Forelimb muscle (tissue), 1 donor: ENCODE data around the gene MTERF1. TPM values are rescaled to one million over a fixed set of nuclear protein-coding genes. Genes with fewer than 3 reads are reported as not detected.

ENCODE experiments used
- DNase-seq: peaks from one replicate; pipeline ENCODE4 v3.0.0-alpha.2; 2013; ENCODE audit warnings: low read depth
- polyA plus RNA-seq: library from polyadenylated mRNA; unstranded; fragments of 120-200 nt; gene quantifications from one replicate; pipeline ENCODE4 v1.2.1, GENCODE V29; 2013; ENCODE audit not compliant: insufficient read length

Gene MTERF1
- polyA plus RNA-seq, 1 donor, result 10.0 TPM

GRCh38 chr7:91832493-91833045 lies 47.9 kb downstream of the MTERF1 start:
- no peak for DNase-seq

DNA sequence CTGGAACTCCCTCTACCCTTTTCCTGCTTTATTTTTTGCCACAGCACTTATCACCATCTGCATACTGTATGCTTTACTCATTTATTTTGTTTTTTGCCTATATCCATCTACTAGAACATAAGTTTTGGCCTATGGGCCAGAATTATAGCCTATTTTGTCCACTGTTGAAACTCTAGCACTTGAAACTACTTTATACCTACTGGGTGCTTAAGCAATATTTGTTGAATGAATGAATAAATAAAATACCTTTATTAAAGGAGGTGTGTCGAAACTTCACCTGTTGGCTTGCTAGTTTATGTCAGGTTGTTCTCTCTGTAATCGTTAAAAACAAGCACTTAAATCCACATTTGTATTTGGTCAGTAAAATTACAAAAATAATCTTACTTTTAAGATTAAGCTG lies 53.3 kb downstream of the MTERF1 start:
- DNase-seq, result no peak

GRCh38 chr7:91826377-91826776 lies 54.1 kb downstream of the MTERF1 start:
- no peak for DNase-seq

DNA sequence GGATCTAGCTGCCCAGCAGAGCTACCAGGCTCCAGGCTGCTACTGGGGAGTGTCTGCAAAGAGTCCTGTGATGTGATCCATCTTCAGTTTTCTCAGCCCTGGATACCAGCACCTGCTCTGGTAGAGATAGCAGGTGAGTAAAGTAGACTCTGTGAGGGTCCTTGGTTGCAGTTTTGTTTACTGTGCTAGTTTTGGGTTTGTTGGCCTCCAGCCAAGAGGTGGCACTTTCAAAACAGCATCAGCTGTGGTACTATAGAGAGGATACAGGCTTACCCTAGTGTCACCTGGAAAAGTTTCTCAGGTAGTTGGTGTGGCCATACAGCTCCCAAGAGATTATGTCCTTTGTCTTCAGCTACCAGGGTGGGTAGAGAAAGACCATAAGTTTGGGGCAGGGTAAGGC lies 56.3 kb downstream of the MTERF1 start:
- DNase-seq, result no peak

Other genes with a start within 250 kb of the MTERF1 start
- gene AKAP9, start 60.2 kb upstream of the MTERF1 start, polyA plus RNA-seq, result 79.2 TPM